CD4-positive, alpha-beta T cell treated with Interleukin-21 for 1 hour (primary cell): ENCODE measurements around the gene NDOR1.

ENCODE experiments used
- DNase-seq: peaks from one replicate; pipeline ENCODE4 v3.0.0-alpha.2; 2020

Gene NDOR1

GRCh38 chr9:137183980-137184595 lies 21.4 kb upstream of the NDOR1 start:
- DNase-seq: no peak

DNA sequence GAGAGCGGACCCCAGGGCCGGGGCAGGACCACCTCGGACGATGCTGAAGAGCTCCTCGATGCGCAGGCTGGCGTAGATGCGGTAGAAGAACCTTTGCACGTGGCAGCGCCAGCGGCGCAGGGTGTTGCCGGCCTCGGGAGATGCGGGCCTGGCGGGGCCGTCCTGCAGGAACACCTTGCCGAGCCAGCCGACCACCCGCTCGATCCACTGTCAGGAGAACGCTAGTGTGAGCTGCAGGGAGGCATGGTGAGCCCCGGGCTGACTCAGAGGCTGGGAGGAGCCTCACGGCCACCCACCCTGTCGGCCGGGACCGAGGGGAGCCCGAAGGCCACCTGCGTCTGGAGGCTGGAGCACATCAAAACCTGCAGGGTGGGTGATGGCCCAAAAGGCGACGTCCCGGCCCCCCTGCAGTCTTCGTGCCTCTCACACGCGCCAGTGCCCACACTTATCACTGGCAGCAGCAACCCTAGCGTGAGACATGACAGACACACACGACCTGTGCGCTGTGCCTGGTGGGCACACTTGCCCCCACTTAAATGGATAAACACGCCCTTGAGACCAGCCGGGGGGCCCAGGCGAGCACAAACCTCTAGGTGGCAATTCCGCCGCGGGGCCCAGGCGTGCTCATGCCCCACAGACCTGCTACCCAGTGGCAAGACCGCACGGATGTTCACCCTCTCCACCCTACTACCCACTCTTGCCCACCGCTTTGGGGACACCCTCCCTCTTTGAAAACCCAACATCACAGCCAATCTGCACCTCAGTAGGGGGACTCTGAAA lies 20.4 kb upstream of the NDOR1 start:
- DNase-seq: no peak

- no peak for DNase-seq
Observed at GRCh38 chr9:137185921-137186320, 19.6 kb upstream of the NDOR1 start.

DNA sequence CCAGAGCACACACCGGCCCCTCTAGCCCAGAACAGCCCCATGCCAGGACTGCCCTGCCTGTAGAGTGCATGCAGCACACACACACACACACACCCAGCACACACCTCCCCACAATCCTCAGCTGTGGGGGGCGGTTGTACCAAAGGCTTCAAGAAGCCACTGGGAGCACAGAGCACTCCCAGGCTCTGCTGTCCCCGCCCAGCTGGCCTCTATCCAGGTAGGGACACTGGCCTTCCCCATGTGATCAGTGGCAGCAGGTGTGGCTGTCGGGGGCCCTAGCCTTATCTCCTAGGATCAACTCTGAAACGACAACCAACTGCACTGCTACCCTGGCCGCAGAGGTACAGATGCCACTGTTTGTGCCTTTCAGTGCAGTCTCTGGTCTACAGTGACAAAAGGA lies 19.1 kb upstream of the NDOR1 start:
- no peak for DNase-seq

- DNase-seq: no peak
Observed at GRCh38 chr9:137187386-137187785, 18.1 kb upstream of the NDOR1 start.

DNA sequence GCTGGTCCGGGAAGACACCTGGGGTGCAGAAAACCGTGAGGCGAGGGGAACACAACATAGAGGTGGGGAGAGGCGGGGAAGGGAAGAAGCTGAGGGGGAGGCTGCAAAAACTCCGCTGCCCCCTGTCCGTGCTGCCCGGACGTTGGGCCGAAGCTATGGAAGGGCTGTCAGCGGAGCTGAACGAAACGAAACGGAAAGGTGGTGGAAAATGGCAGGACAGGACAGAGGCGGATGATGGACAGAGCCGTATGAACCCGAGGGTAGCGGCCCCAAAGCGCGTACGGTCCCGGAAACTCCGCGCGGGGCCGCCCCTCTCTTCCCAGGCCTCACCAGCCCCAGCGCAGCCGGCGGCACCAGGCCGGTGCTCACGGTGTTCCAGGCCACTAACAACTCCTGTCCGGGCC lies 17.4 kb upstream of the NDOR1 start:
- no peak for DNase-seq

DNA sequence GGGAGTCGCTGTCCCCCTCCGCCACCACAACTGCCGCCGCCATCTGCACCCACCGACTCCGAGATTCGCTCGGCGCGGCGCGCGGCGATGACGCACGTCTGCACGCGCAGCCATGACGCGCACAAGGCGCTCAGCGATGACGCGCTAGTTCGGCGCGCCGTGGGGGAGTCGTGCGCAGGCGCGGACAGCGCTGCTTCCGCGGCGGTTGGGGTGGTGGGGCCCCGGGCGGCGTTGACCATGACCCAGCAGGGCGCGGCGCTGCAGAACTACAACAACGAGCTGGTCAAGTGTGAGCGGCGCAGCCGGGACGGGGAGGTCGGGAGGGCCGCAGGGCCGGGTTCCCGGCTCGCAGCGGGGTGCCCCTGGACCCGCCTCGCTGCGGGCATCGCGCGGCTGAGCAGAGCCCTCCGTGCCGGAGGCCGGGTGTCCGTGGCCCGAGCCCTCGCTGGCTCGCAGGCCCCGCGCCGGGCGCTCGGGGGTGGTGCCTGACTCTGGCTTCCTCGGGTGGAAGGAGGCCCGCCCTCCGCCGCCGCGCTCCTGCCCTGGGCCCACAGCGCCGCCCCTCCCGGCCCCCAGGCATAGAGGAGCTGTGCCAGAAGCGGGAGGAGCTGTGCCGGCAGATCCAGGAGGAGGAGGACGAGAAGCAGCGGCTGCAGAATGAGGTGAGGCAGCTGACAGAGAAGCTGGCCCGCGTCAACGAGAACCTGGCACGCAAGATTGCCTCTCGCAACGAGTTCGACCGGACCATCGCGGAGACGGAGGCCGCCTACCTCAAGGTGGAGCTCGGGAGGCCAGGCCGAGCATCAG lies 16.8 kb upstream of the NDOR1 start, which contains the start of the genes ANAPC2 and SSNA1:
Gene ANAPC2, minus strand, starts transcription at position 71 of the 807 bp plus-strand sequence. Its CDS starts 28 bp downstream, at position 43.
Gene SSNA1, plus strand, starts transcription at position 187 of the 807 bp plus-strand sequence. Its CDS starts 51 bp downstream, at position 238.
- peak; percentile 93 for DNase-seq

- DNase-seq: no peak
Observed at GRCh38 chr9:137189297-137190295, 15.9 kb upstream of the NDOR1 start.

GRCh38 chr9:137190315-137190856 lies 15.1 kb upstream of the NDOR1 start:
- no peak for DNase-seq

- DNase-seq: no peak
Observed at GRCh38 chr9:137191245-137191644, 14.3 kb upstream of the NDOR1 start.

GRCh38 chr9:137191691-137192447 lies 13.6 kb upstream of the NDOR1 start:
- no peak for DNase-seq

DNA sequence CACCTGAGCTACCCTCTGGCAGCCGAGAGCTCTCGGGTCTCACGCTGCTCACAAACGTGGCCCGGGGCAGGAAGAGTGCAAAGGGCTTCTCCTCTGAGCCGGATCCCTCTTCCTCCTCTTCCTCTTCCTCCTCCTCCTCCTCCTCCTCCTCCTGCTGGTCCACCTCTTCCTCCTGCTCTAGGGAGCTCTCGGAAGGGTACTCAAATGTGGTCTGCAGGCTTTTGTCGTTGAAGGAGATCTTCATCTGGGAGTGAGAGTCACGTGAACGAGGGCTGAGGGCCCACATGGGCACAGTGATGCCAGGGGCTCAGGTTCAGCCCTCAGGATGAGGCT lies 13.1 kb upstream of the NDOR1 start:
- DNase-seq: no peak

GRCh38 chr9:137192859-137193258 lies 12.6 kb upstream of the NDOR1 start:
- no peak for DNase-seq

DNA sequence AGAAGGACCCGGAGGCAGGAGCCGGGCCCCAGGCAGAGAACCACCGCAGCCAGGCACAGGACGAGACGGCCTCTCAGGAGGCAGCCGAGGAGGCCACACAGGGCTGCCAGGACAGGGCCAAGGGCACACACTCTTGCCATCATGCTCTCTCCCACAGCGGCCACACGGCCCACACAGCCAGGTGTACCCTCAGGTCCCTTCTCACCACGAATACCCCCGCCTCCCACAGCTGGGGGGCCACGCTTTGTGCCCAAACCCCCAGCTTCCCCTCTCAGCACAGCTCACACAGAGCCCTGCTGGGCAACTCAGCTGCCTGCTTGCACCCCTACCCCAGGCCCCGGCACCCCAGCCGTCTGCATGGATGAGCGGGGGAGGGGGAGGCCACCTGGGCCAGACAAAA lies 11.7 kb upstream of the NDOR1 start:
- no peak for DNase-seq

- no peak for DNase-seq
Observed at GRCh38 chr9:137194388-137194787, 11.1 kb upstream of the NDOR1 start.

DNA sequence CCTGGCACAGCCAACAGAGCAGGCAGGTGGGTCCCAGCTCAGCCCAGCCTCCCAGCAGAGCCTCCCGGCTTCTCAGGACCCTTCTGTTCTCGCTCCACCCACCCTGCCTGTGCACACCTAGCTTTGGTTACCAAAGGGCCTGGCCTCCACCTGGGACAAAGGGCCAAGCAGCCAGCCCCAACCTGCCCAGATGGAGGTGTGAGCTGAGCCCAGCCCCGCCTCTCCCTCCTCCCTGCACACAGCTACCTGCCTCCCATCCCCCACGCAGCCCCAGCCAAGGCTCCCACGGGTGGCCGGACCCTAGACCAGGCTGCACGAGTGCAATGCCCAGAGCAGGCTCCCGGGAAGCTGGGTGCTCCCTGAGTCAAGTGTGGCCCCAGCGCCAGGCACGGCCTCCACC lies 10.6 kb upstream of the NDOR1 start:
- no peak for DNase-seq

- no peak for DNase-seq
Observed at GRCh38 chr9:137195525-137196220, 9.8 kb upstream of the NDOR1 start.

DNA sequence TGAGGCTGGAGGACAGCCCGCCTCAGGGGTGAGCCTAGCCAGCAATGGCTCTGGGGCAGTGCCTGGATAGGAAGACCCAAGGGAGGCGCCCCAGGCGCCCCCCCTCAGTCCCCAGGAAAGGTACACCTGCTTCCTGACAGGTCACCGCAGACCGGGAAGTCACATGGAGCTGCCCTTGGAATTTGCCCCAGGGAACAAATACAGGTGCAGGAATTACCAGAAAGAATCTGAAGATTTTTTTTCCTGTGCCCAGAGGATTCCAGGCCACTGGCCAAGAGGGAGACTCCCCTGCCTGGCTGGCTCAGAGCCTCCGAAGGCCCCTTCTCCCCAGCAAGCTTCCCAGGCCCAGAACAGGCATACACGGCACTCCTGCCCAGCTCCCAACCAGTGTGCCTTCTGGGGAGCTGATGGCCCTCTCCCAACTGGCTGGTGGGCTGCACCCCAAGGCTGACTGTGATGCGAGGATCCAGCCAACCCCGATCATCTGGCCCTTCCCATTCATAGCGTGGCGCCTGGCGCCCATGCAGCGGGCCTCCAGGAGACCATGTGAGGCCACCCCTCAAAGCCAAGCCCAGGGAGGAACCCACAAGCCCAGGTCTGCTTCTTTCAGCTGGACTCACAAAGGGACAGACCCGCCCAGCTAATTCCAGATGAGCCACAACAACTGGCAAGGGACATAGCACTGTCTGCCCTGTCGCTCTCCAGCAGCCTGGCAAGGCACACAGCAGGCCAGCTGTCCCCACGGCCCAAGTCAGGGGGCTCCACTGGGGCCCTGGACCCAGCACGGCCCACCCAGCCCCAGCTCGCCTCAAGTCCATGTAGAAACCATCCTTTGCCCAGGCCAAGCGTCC lies 7.2 kb upstream of the NDOR1 start:
- no peak for DNase-seq

- DNase-seq: no peak
Observed at GRCh38 chr9:137198902-137199283, 6.6 kb upstream of the NDOR1 start.
